Esophagus squamous epithelium (tissue), 5 donors: Measurements from ENCODE around the gene ABHD10. TPM values are rescaled to one million over a fixed set of nuclear protein-coding genes. Genes with fewer than 3 reads are reported as not detected.

Experiments used
- DNase-seq: peaks from one replicate; lab custom pipeline; 2025; lab: John Stamatoyannopoulos, UW
- H3K27ac ChIP-seq, 4 donors: fragments of 200-600 bp; sonication (generic); one replicate each; pipeline ENCODE4 v1.5.1; 2016 to 2019; ENCODE audit warnings: mild to moderate bottlenecking in 1 of 4
- H3K27me3 ChIP-seq, 4 donors: fragments of 200-600 bp; sonication (generic); 1 replicate in 3 of 4; 2 replicates in 1 of 4; pipeline versions ENCODE4 v1.5.1 to v1.6.0; 2017 to 2021; ENCODE audit warnings: antibody characterized with exemption in 1 of 4
- H3K36me3 ChIP-seq, 3 donors: fragments of 200-600 bp; sonication (generic); one replicate each; pipeline ENCODE4 v1.5.1; 2016 to 2019
- H3K4me1 ChIP-seq, 3 donors: fragments of 200-600 bp; sonication (generic); one replicate each; pipeline ENCODE4 v1.5.1; 2017 to 2019
- H3K4me3 ChIP-seq, 4 donors: fragments of 200-600 bp; sonication (generic); 1 replicate in 3 of 4; 2 replicates in 1 of 4; pipeline ENCODE4 v1.5.1; 2016 to 2019; ENCODE audit warnings: mild to moderate bottlenecking in 2 of 4, moderate library complexity in 1 of 4
- H3K9me3 ChIP-seq, 3 donors: fragments of 200-600 bp; sonication (generic); one replicate each; pipeline ENCODE4 v1.5.1; 2016 to 2019
- CTCF ChIP-seq, 6 experiments: fragments of 450-650 bp in 4 of 6; fragments of 200-600 bp in 2 of 6; sonication (generic) in 2 of 6; IDR thresholded peaks; one replicate each; pipeline ENCODE4 v1.5.1; 2016 to 2019; ENCODE audit warnings: antibody characterized with exemption in 6 of 6, mild to moderate bottlenecking in 4 of 6, moderate library complexity in 4 of 6
- POLR2A ChIP-seq, 4 donors: fragments of 450-650 bp; IDR thresholded peaks; one replicate each; pipeline ENCODE4 v1.6.1; 2017; ENCODE audit warnings: antibody characterized with exemption in 4 of 4, mild to moderate bottlenecking in 4 of 4, moderate library complexity in 3 of 4
- WGBS, 2 donors: methylation state at CpG; one replicate each; pipeline ENCODE4 v1.1.5; 2018; 5-methylcytosine and 5-hydroxymethylcytosine counted together
- intact Hi-C: fragments of 100-400 bp; cut with DNase I; formaldehyde crosslinking; loops from one replicate; pipeline ENCODE4 v1.15.0; 2022
- total RNA-seq, 4 donors: library from RNA; depleted of rRNA; stranded (reverse); fragments of >200 nt; gene quantifications; one replicate each; pipeline ENCODE4 v1.1.0, GENCODE V29; 2016
- donor health status: DM: yes; HTN: yes; CAD: no.

Gene ABHD10
- total RNA-seq, 4 donors from 2014 or later = 10.2 to 22.5 (median 13.1) TPM

GRCh38 chr3:111965484-111965883, 13.3 kb upstream of the ABHD10 start:
- no peak for TF ChIP-seq CTCF (IDR thresholded peaks at IDR 0.05)
- no peak for TF ChIP-seq POLR2A (IDR thresholded peaks at IDR 0.05)
- Histone ChIP-seq H3K9me3 (no peaks in the 10 kb centered on the region), H3K27me3 (no peaks in the 10 kb centered on the region), H3K36me3 (peaks cover 0 to 22% (median 0%) of the 10 kb centered on the region in 3 donors), H3K27ac (no peak overlapping the region), H3K4me1 (peaks cover 0 to 24% (median 0%) of the 10 kb centered on the region in 3 donors), H3K4me3 (no peak overlapping the region)
- DNase-seq = no peak
- 82 to 87% methylated on average over 2 of the region's 2 CpGs for whole genome bisulfite sequencing, 2 donors
- intact Hi-C loops = loop anchor here (5.0 to 10.0 kb wide), 2 partner anchors 101 to 248 kb away; no protein-coding TSS in a partner anchor

- 26 to 27% methylated on average over 3 of the region's 3 CpGs for WGBS, 2 donors
- Histone ChIP-seq H3K4me1 (peaks cover 0 to 24% (median 0%) of the 10 kb centered on the region in 3 donors), H3K4me3 (no peak overlapping the region), H3K36me3 (peaks cover 0 to 25% (median 0%) of the 10 kb centered on the region in 3 donors), H3K27me3 (no peaks in the 10 kb centered on the region), H3K9me3 (no peaks in the 10 kb centered on the region), H3K27ac (peak overlapping the region in 2 of 4 donors; percentile 24 to 35)
- intact Hi-C loops = loop anchor here (5.0 to 10.0 kb wide), 2 partner anchors 102 to 250 kb away; no protein-coding TSS in a partner anchor
- no peak for DNase-seq
- TF ChIP-seq POLR2A (IDR thresholded peaks at IDR 0.05) = no peak
These were observed 11.8 kb upstream of the ABHD10 start for GRCh38 chr3:111967068-111967467.

GRCh38 chr3:111967651-111968274, 11.1 kb upstream of the ABHD10 start:
- intact Hi-C loops = loop anchor here (5.0 to 10.0 kb wide), 2 partner anchors 103 to 250 kb away; no protein-coding TSS in a partner anchor
- H3K9me3 ChIP-seq = no peaks in the 10 kb centered on the region
- H3K4me3 ChIP-seq = no peak overlapping the region
- peaks cover 0 to 24% (median 0%) of the 10 kb centered on the region in 3 donors for H3K4me1 ChIP-seq
- peak; percentile 27 for DNase-seq
- peak overlapping the region in 2 of 4 donors; percentile 24 to 35 for H3K27ac ChIP-seq
- H3K36me3 ChIP-seq = peaks cover 0 to 18% (median 0%) of the 10 kb centered on the region in 3 donors
- WGBS, 2 donors = 6 to 7% methylated on average over 8 of the region's 8 CpGs
- TF ChIP-seq CTCF (IDR thresholded peaks at IDR 0.05) (peak; percentile 83 to 90 (median 88)), POLR2A (IDR thresholded peaks at IDR 0.05) (no peak)
- no peaks in the 10 kb centered on the region for H3K27me3 ChIP-seq

GRCh38 chr3:111968319-111969054, 10.3 kb upstream of the ABHD10 start:
- Histone ChIP-seq H3K27me3 (no peaks in the 10 kb centered on the region), H3K27ac (peak overlapping the region in 2 of 4 donors; percentile 15 to 62), H3K36me3 (peaks cover 0 to 15% (median 0%) of the 10 kb centered on the region in 3 donors), H3K4me1 (peaks cover 0 to 24% (median 0%) of the 10 kb centered on the region in 3 donors), H3K4me3 (no peak overlapping the region), H3K9me3 (no peaks in the 10 kb centered on the region)
- intact Hi-C loops = loop anchor here (5.0 to 10.0 kb wide), 2 partner anchors 104 to 251 kb away; no protein-coding TSS in a partner anchor
- no peak for DNase-seq
- WGBS, 2 donors = 18 to 24% methylated on average over 5 of the region's 5 CpGs
- TF ChIP-seq CTCF (IDR thresholded peaks at IDR 0.05) (no peak), POLR2A (IDR thresholded peaks at IDR 0.05) (no peak)

- intact Hi-C loops = no loop called here
- H3K36me3 ChIP-seq = peaks cover 0 to 19% (median 0%) of the 10 kb centered on the region in 3 donors
- 71 to 76% methylated on average over 3 of the region's 3 CpGs for WGBS, 2 donors
- TF ChIP-seq POLR2A (IDR thresholded peaks at IDR 0.05) = no peak
- no peak for TF ChIP-seq CTCF (IDR thresholded peaks at IDR 0.05)
- H3K4me3 ChIP-seq = no peak overlapping the region
- DNase-seq = no peak
- no peak overlapping the region for H3K27ac ChIP-seq
- no peaks in the 10 kb centered on the region for H3K27me3 ChIP-seq
- peaks cover 0 to 24% (median 0%) of the 10 kb centered on the region in 3 donors for H3K4me1 ChIP-seq
- no peaks in the 10 kb centered on the region for H3K9me3 ChIP-seq
These were observed 8.4 kb upstream of the ABHD10 start for GRCh38 chr3:111970376-111970775.
